Measurements from ENCODE around the gene ALKBH3.

GRCh38 chr11:43866520-43866919 lies 14.1 kb upstream of the ALKBH3 start:
- TF ChIP-seq CTCF (IDR thresholded peaks at IDR 0.05), result no peak
- no peak for TF ChIP-seq POLR2A (IDR thresholded peaks at IDR 0.05)

Measured in heart left ventricle (tissue), 13 donors.